HEK293 (cell line): ENCODE data around the gene FAM181A.
A peak's percentile ranks its signal among the peaks of the same experiment; 100 is the strongest.

Source experiments
- EGR2 ChIP-seq: fragments of 450-650 bp; formaldehyde crosslinking; IDR thresholded peaks from 2 replicates; pipeline ENCODE4 v1.5.1; 2016; ENCODE audit warnings: low read depth, missing biosample characterization, missing genetic modification characterization
- SP2 ChIP-seq: fragments of 450-650 bp; formaldehyde crosslinking; IDR thresholded peaks from 2 replicates; pipeline ENCODE4 v1.5.1; 2016; ENCODE audit warnings: missing biosample characterization, missing genetic modification characterization
- TCF7L2 ChIP-seq: IDR thresholded peaks from 2 replicates; pipeline ENCODE4 v1.6.1; 2011; ENCODE audit warnings: low read depth, mild to moderate bottlenecking, inconsistent platforms, low read length, moderate library complexity, borderline replicate concordance
- ZBTB17 ChIP-seq: fragments of 450-650 bp; formaldehyde crosslinking; IDR thresholded peaks from 2 replicates; pipeline ENCODE4 v1.5.1; 2016; ENCODE audit warnings: missing biosample characterization, missing genetic modification characterization
- ZBTB48 ChIP-seq: fragments of 450-650 bp; formaldehyde crosslinking; IDR thresholded peaks from 2 replicates; pipeline ENCODE4 v1.5.1; 2016; ENCODE audit warnings: missing biosample characterization, missing genetic modification characterization
- ZBTB6 ChIP-seq: fragments of 450-650 bp; formaldehyde crosslinking; IDR thresholded peaks from 2 replicates; pipeline ENCODE4 v1.5.1; 2017; ENCODE audit warnings: missing biosample characterization, missing genetic modification characterization
- ZEB2 ChIP-seq: fragments of 450-650 bp; formaldehyde crosslinking; IDR thresholded peaks from 2 replicates; pipeline ENCODE4 v1.5.1; 2016; ENCODE audit warnings: missing biosample characterization, missing genetic modification characterization
- ZFHX2 ChIP-seq: fragments of 450-650 bp; formaldehyde crosslinking; conservative IDR thresholded peaks from 2 replicates; pipeline ENCODE4 v1.5.1; 2016; ENCODE audit warnings: missing biosample characterization, missing genetic modification characterization
- ZNF148 ChIP-seq: fragments of 450-650 bp; formaldehyde crosslinking; IDR thresholded peaks from 2 replicates; pipeline ENCODE4 v1.5.0; 2017; ENCODE audit warnings: missing biosample characterization, missing genetic modification characterization, borderline replicate concordance
- ZNF155 ChIP-seq: fragments of 450-650 bp; formaldehyde crosslinking; IDR thresholded peaks from 2 replicates; pipeline ENCODE4 v1.5.1; 2016; ENCODE audit warnings: missing biosample characterization, missing genetic modification characterization
- ZNF169 ChIP-seq: fragments of 450-650 bp; formaldehyde crosslinking; IDR thresholded peaks from 2 replicates; pipeline ENCODE4 v1.5.1; 2016; ENCODE audit warnings: missing biosample characterization, missing genetic modification characterization
- ZNF184 ChIP-seq: fragments of 450-650 bp; IDR thresholded peaks from 2 replicates; pipeline ENCODE4 v1.5.1; 2018; ENCODE audit warnings: missing biosample characterization, mild to moderate bottlenecking, missing genetic modification characterization
- ZNF23 ChIP-seq: fragments of 450-650 bp; formaldehyde crosslinking; IDR thresholded peaks from 2 replicates; pipeline ENCODE4 v1.5.1; 2016; ENCODE audit warnings: missing biosample characterization, missing genetic modification characterization, borderline replicate concordance
- ZNF335 ChIP-seq: fragments of 450-650 bp; formaldehyde crosslinking; conservative IDR thresholded peaks from 2 replicates; pipeline ENCODE4 v1.5.1; 2016; ENCODE audit warnings: missing biosample characterization, missing genetic modification characterization
- ZNF366 ChIP-seq: fragments of 450-650 bp; formaldehyde crosslinking; conservative IDR thresholded peaks from 2 replicates; pipeline ENCODE4 v1.5.1; 2016; ENCODE audit warnings: missing biosample characterization, missing genetic modification characterization
- ZNF48 ChIP-seq: fragments of 450-650 bp; formaldehyde crosslinking; IDR thresholded peaks from 2 replicates; pipeline ENCODE4 v1.5.1; 2016; ENCODE audit warnings: missing biosample characterization, missing genetic modification characterization
- ZNF624 ChIP-seq: fragments of 450-650 bp; formaldehyde crosslinking; IDR thresholded peaks from 2 replicates; pipeline ENCODE4 v1.5.1; 2017; ENCODE audit warnings: missing biosample characterization, missing genetic modification characterization
- ZNF670 ChIP-seq: fragments of 450-650 bp; formaldehyde crosslinking; IDR thresholded peaks from 2 replicates; pipeline ENCODE4 v1.5.1; 2016; ENCODE audit warnings: missing biosample characterization, missing genetic modification characterization, low read depth
- ZNF777 ChIP-seq: fragments of 450-650 bp; formaldehyde crosslinking; IDR thresholded peaks from 2 replicates; pipeline ENCODE4 v1.5.1; 2017; ENCODE audit warnings: missing biosample characterization, missing genetic modification characterization, borderline replicate concordance
- ZNF837 ChIP-seq: fragments of 450-650 bp; formaldehyde crosslinking; IDR thresholded peaks from 2 replicates; pipeline ENCODE4 v1.5.1; 2016; ENCODE audit warnings: missing biosample characterization, missing genetic modification characterization
- ZSCAN5A ChIP-seq: fragments of 450-650 bp; formaldehyde crosslinking; IDR thresholded peaks from 2 replicates; pipeline ENCODE4 v1.5.1; 2016; ENCODE audit warnings: missing biosample characterization, missing genetic modification characterization
- TF ChIP-seq, protein P1 (sequence below): fragments of 450-650 bp; formaldehyde crosslinking; IDR thresholded peaks from 2 replicates; pipeline ENCODE4 v1.5.1; 2016; ENCODE audit warnings: missing biosample characterization, missing genetic modification characterization
- TF ChIP-seq, protein P2 (sequence below): fragments of 450-650 bp; formaldehyde crosslinking; IDR thresholded peaks from 2 replicates; pipeline ENCODE4 v1.5.1; 2016; ENCODE audit warnings: missing biosample characterization, missing genetic modification characterization
- TF ChIP-seq, protein P3 (sequence below): fragments of 450-650 bp; formaldehyde crosslinking; IDR thresholded peaks from 2 replicates; pipeline ENCODE4 v1.5.1; 2017; ENCODE audit warnings: missing biosample characterization, mild to moderate bottlenecking, missing genetic modification characterization, moderate library complexity

Gene FAM181A

DNA sequence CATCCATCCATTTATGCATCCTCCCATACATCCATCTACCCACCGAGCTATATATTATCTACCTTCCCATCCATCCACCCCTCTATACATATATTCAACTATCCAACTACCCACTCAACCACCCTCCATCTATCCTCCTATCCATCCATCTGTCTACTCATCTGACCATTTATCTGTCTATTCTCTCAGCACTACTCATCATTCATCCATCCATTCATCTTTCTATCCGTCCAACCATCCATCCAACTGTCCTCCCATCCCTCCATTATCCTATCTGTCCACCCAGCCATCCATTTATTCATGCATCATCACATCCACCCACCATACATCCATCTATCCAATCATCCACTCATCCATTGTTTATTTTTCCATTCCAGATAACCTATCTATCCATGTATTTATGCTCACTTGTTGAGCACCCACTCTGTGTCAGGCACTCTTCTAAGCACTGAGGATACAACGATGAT lies 37.7 kb downstream of the FAM181A start (continued):
- TF ChIP-seq, protein P1, sequence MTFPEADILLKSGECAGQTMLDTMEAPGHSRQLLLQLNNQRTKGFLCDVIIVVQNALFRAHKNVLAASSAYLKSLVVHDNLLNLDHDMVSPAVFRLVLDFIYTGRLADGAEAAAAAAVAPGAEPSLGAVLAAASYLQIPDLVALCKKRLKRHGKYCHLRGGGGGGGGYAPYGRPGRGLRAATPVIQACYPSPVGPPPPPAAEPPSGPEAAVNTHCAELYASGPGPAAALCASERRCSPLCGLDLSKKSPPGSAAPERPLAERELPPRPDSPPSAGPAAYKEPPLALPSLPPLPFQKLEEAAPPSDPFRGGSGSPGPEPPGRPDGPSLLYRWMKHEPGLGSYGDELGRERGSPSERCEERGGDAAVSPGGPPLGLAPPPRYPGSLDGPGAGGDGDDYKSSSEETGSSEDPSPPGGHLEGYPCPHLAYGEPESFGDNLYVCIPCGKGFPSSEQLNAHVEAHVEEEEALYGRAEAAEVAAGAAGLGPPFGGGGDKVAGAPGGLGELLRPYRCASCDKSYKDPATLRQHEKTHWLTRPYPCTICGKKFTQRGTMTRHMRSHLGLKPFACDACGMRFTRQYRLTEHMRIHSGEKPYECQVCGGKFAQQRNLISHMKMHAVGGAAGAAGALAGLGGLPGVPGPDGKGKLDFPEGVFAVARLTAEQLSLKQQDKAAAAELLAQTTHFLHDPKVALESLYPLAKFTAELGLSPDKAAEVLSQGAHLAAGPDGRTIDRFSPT, result no peak
- TF ChIP-seq ZNF777, result no peak
- no peak for TF ChIP-seq ZNF624 (tag by site-specific recombination)
- TF ChIP-seq ZNF837, result no peak
- TF ChIP-seq SP2 (tag by site-specific recombination), result no peak
- 0 out of 2 replicates have a peak, but pooled peaks have one; percentile 44 for TF ChIP-seq EGR2 (tag by site-specific recombination)
- TF ChIP-seq ZNF366 (tag by site-specific recombination), result peak; percentile 91
- no peak for TF ChIP-seq ZNF48 (tag by site-specific recombination)
- TF ChIP-seq TCF7L2, result no peak
- TF ChIP-seq, protein P2, sequence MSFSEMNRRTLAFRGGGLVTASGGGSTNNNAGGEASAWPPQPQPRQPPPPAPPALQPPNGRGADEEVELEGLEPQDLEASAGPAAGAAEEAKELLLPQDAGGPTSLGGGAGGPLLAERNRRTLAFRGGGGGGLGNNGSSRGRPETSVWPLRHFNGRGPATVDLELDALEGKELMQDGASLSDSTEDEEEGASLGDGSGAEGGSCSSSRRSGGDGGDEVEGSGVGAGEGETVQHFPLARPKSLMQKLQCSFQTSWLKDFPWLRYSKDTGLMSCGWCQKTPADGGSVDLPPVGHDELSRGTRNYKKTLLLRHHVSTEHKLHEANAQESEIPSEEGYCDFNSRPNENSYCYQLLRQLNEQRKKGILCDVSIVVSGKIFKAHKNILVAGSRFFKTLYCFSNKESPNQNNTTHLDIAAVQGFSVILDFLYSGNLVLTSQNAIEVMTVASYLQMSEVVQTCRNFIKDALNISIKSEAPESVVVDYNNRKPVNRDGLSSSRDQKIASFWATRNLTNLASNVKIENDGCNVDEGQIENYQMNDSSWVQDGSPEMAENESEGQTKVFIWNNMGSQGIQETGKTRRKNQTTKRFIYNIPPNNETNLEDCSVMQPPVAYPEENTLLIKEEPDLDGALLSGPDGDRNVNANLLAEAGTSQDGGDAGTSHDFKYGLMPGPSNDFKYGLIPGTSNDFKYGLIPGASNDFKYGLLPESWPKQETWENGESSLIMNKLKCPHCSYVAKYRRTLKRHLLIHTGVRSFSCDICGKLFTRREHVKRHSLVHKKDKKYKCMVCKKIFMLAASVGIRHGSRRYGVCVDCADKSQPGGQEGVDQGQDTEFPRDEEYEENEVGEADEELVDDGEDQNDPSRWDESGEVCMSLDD, result no peak
- TF ChIP-seq ZBTB6 (tag by site-specific recombination), result no peak
- TF ChIP-seq ZNF23 (tag by site-specific recombination), result no peak
- peak; percentile 42; the same call in 1 of the 2 replicates for TF ChIP-seq ZFHX2
- 0 out of 2 replicates have a peak, but pooled peaks have one; percentile 85 for TF ChIP-seq ZNF155 (tag by site-specific recombination)
- no peak for TF ChIP-seq ZNF148
- TF ChIP-seq ZNF335, result no peak
- no peak for TF ChIP-seq ZNF169 (tag by site-specific recombination)
- no peak for TF ChIP-seq ZBTB48 (tag by site-specific recombination)
- no peak for TF ChIP-seq ZNF670 (tag by site-specific recombination)
- no peak for TF ChIP-seq ZNF184
- peak; percentile 44 for TF ChIP-seq ZBTB17
- no peak for TF ChIP-seq ZEB2 (tag by site-specific recombination)
- TF ChIP-seq, protein P3, sequence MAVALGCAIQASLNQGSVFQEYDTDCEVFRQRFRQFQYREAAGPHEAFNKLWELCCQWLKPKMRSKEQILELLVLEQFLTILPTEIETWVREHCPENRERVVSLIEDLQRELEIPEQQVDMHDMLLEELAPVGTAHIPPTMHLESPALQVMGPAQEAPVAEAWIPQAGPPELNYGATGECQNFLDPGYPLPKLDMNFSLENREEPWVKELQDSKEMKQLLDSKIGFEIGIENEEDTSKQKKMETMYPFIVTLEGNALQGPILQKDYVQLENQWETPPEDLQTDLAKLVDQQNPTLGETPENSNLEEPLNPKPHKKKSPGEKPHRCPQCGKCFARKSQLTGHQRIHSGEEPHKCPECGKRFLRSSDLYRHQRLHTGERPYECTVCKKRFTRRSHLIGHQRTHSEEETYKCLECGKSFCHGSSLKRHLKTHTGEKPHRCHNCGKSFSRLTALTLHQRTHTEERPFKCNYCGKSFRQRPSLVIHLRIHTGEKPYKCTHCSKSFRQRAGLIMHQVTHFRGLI (tag by site-specific recombination), result no peak
- TF ChIP-seq ZSCAN5A (tag by site-specific recombination), result no peak
